GM18517 (cell line): ENCODE measurements around the gene PRRX1.

Experiments
- ATAC-seq: cut with Tn5 transposase; IDR thresholded peaks from one replicate; pipeline ENCODE4 v1.9.1; 2021; ENCODE audit warnings: mild to moderate bottlenecking, moderate library complexity; ENCODE audit not compliant: unreplicated experiment

The PRRX1 gene

GRCh38 chr1:170758992-170759391, 95.1 kb downstream of the PRRX1 start:
- ATAC-seq = no peak

GRCh38 chr1:170765279-170765678, 101.3 kb downstream of the PRRX1 start:
- ATAC-seq = no peak

- ATAC-seq = no peak
Observed at GRCh38 chr1:170765712-170766330, 101.9 kb downstream of the PRRX1 start.

- no peak for ATAC-seq
Observed at GRCh38 chr1:170768929-170769328, 105.0 kb downstream of the PRRX1 start.

GRCh38 chr1:170769691-170770090, 105.8 kb downstream of the PRRX1 start:
- no peak for ATAC-seq

- no peak for ATAC-seq
Observed at GRCh38 chr1:170770254-170770653, 106.3 kb downstream of the PRRX1 start.

GRCh38 chr1:170776252-170776651, 112.3 kb downstream of the PRRX1 start:
- no peak for ATAC-seq

GRCh38 chr1:170776777-170777176, 112.8 kb downstream of the PRRX1 start:
- ATAC-seq = no peak
